Upper lobe of right lung (tissue), 1 donor: ENCODE measurements around the gene SPRR5. TPM values are rescaled to one million over a fixed set of nuclear protein-coding genes. Genes with fewer than 3 reads are reported as not detected.

Experiments
- ATAC-seq: fragments of 200-7000 bp; cut with Tn5 transposase; one replicate; pipeline ENCODE4 v1.9.1; 2020; ENCODE audit warnings: mild to moderate bottlenecking, moderate library complexity
- DNase-seq: peaks from one replicate; pipeline ENCODE4 v3.0.0-alpha.2; 2020
- H3K27ac ChIP-seq: fragments of 200-600 bp; one replicate; pipeline ENCODE4 v1.8.0; 2022
- H3K27me3 ChIP-seq: fragments of 200-600 bp; one replicate; pipeline ENCODE4 v1.8.0; 2022; ENCODE audit warnings: mild to moderate bottlenecking
- H3K36me3 ChIP-seq: fragments of 200-600 bp; one replicate; pipeline ENCODE4 v1.8.0; 2022
- H3K4me1 ChIP-seq: fragments of 200-600 bp; one replicate; pipeline ENCODE4 v1.8.0; 2022
- H3K4me3 ChIP-seq: fragments of 200-600 bp; one replicate; pipeline ENCODE4 v1.8.0; 2022; ENCODE audit warnings: mild to moderate bottlenecking
- H3K9me3 ChIP-seq: fragments of 200-600 bp; one replicate; pipeline ENCODE4 v1.8.0; 2022
- intact Hi-C: fragments of 100-400 bp; cut with DNase I; formaldehyde crosslinking; loops from one replicate; pipeline ENCODE4 v1.11.0; 2022
- long read RNA-seq: library from polyadenylated mRNA; unstranded; transcript quantifications from one replicate; pipeline ENCODE4 v2.0.0, GENCODE V29; 2021
- total RNA-seq: library from RNA; stranded (reverse); fragmentation: NEBNext Ultra II Directional; extraction: Animal tissue kit (Norgen Biotek cat#: 25700); gene quantifications from one replicate; pipeline ENCODE4 v1.2.1, GENCODE V29; 2021
- TF ChIP-seq, protein P1 (sequence below): fragments of 200-600 bp; IDR thresholded peaks from one replicate; pipeline ENCODE4 v1.8.0; 2022; ENCODE audit warnings: antibody characterized with exemption
- donor health status: DM: no; HTN: yes; CAD: no; lungs with severe emphysema.

SPRR5 gene, protein sequence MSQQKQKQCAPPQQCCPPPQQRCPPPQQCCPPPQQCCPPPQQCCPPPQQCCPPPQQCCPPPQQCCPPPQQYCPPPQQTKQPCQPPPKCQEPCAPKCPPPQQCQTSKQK
- not detected for total RNA-seq
- long read RNA-seq: 0 reads

DNA sequence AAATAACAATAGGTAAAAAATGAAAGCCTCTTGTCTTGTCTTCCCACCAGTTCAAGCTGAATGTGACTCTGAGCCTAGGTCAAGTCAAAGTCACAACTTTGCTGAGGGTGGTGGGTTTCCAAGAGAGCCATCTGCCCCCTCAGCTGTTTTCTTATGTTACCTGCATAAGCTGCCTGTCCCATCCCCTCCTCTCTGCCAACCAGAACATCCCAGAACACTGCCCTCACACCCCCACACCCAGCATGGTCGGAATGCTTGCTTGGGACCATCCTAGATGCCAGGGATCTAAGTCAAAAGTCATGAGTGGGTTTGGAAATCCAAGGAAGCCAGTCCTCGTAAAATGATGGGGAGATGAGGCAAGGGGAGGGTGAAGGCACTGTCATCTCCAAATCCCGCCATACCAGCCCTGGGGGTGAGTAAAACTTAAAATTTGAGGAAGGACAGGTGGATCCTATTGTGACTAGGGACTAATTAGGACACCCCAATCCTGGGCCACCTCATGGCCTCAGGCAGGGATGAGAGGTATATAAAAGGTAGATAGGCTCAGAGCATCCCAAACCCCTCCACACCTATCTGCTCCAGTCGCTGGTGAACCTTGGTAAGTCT, at the start of gene SPRR5:
TSS of gene SPRR5 (plus strand) at position 556 of the 606 bp plus-strand sequence. CDS start 1,349 bp downstream, outside the sequence.
- no peak within 1 kb of the TSS for H3K27ac ChIP-seq
- DNase-seq (no peak), ATAC-seq (no peak)
- TF ChIP-seq, protein P1, sequence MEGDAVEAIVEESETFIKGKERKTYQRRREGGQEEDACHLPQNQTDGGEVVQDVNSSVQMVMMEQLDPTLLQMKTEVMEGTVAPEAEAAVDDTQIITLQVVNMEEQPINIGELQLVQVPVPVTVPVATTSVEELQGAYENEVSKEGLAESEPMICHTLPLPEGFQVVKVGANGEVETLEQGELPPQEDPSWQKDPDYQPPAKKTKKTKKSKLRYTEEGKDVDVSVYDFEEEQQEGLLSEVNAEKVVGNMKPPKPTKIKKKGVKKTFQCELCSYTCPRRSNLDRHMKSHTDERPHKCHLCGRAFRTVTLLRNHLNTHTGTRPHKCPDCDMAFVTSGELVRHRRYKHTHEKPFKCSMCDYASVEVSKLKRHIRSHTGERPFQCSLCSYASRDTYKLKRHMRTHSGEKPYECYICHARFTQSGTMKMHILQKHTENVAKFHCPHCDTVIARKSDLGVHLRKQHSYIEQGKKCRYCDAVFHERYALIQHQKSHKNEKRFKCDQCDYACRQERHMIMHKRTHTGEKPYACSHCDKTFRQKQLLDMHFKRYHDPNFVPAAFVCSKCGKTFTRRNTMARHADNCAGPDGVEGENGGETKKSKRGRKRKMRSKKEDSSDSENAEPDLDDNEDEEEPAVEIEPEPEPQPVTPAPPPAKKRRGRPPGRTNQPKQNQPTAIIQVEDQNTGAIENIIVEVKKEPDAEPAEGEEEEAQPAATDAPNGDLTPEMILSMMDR: no peak
- H3K9me3 ChIP-seq: no peaks in the 10 kb centered on the region
- no peak within 1 kb of the TSS for H3K4me3 ChIP-seq
- intact Hi-C loops: no loop called here
- no peaks in the 10 kb centered on the region for H3K4me1 ChIP-seq
- H3K27me3 ChIP-seq: no peaks in the 10 kb centered on the region
- no peaks in the 10 kb centered on the region for H3K36me3 ChIP-seq

DNA sequence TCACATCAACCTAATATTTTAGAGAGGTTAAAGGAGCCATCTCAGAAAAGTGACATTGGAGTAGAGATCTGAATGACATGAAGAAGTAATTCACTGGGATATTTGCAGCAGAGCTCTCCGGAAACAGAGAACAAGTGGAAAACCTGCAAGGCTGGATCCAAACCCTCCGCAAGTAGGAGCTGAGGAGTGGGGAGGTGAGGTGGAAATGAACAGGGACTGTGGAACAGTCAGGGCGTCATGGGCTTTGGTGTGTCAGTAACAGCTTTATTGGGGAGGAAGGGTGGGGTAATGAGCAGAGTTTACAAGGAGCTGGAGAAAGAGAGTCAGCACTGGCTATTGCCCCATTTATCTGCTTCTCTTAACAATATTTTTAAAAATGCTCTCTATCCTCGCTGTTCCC, 48.0 kb upstream of the SPRR5 start:
- DNase-seq (no peak), ATAC-seq (no peak)
- H3K4me1 ChIP-seq: no peaks in the 10 kb centered on the region
- intact Hi-C loops: no loop called here
- peaks cover 9% of the 10 kb centered on the region for H3K27me3 ChIP-seq
- no peak overlapping the region for H3K27ac ChIP-seq
- no peak overlapping the region for H3K4me3 ChIP-seq
- H3K9me3 ChIP-seq: no peaks in the 10 kb centered on the region
- H3K36me3 ChIP-seq: no peaks in the 10 kb centered on the region
- TF ChIP-seq, protein P1: no peak

DNA sequence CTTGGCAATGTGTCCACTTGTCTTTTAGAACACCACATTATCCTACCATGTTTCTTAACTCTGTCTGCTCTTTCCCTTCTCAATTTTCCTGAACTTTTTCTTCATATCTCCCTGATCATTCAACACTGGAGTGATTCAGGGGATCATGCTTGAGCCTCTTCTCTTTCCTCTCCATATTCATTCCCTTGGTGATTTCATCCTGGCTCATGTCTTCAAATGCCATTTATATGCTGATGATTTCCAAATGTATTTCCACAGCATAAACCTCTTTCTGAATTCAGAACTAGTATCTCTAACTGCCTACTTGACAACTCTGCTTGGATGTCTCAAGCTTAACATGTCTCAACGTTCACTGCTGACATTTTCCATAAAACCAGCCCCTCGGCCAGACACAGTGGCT, 47.1 kb upstream of the SPRR5 start:
- ATAC-seq (no peak), DNase-seq (no peak)
- Histone ChIP-seq H3K27me3 (peaks cover 9% of the 10 kb centered on the region), H3K36me3 (no peaks in the 10 kb centered on the region), H3K4me3 (no peak overlapping the region), H3K4me1 (no peaks in the 10 kb centered on the region), H3K9me3 (no peaks in the 10 kb centered on the region), H3K27ac (no peak overlapping the region)
- intact Hi-C loops: no loop called here
- TF ChIP-seq, protein P1: no peak

DNA sequence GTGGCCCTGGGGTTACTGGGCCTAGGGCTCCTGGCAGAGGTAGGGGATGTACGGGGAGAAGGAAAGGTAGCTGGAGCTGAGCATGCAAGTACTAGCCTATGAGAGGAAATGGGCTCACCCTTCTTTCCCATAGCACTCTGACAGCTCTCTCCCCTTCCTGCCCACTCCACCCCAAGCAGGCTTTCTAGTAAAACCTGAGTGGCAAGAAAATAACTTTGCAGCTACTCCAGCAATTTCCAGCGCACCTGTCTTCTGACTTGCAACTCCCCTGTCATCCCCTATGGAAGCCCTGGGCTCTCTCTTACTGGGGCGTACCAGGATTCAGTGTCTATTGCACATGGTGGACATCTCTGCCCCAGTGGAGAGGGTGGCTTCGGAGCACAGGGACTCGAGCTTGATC, 45.4 kb upstream of the SPRR5 start:
- no peak for ATAC-seq
- TF ChIP-seq, protein P1: no peak
- DNase-seq: no peak
- H3K36me3 ChIP-seq: no peaks in the 10 kb centered on the region
- intact Hi-C loops: no loop called here
- H3K27me3 ChIP-seq: peaks cover 4% of the 10 kb centered on the region
- H3K4me3 ChIP-seq: no peak overlapping the region
- no peaks in the 10 kb centered on the region for H3K9me3 ChIP-seq
- H3K4me1 ChIP-seq: no peaks in the 10 kb centered on the region
- H3K27ac ChIP-seq: no peak overlapping the region

DNA sequence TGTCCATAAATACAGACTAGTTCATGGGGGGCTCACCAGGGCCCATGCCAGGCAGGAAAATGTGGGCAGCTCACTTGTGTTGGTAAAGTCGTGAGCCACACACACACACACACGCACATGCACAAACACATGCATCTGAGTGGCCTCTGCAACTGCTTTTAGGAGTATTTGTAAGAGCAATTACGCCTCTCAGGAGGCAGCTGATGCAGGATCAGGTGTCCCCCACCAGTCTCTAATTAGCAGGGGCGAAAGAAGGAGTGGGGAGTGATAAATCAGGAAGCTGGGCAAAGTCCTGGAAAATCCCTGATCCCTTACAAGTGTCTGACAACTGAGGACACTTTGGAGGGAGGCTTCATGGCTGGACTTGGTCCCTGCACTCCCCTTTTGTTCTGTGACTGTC, 44.4 kb upstream of the SPRR5 start:
- Histone ChIP-seq H3K27ac (no peak overlapping the region), H3K4me3 (no peak overlapping the region), H3K9me3 (no peaks in the 10 kb centered on the region), H3K36me3 (no peaks in the 10 kb centered on the region), H3K27me3 (peaks cover 4% of the 10 kb centered on the region), H3K4me1 (no peaks in the 10 kb centered on the region)
- TF ChIP-seq, protein P1: no peak
- DNase-seq (no peak), ATAC-seq (no peak)
- intact Hi-C loops: no loop called here
